Thyroid gland (tissue), 4 donors: Measurements from ENCODE around the gene EPM2A.

Source experiments
- POLR2A ChIP-seq, 2 donors: fragments of 450-650 bp; IDR thresholded peaks; one replicate each; pipeline ENCODE4 v1.6.1; 2017; ENCODE audit warnings: antibody characterized with exemption in 2 of 2, mild to moderate bottlenecking in 2 of 2, moderate library complexity in 1 of 2
- TF ChIP-seq, protein P1 (sequence below), 6 experiments: fragments of 200-600 bp in 3 of 6; fragments of 450-650 bp in 3 of 6; sonication (generic) in 3 of 6; IDR thresholded peaks; one replicate each; pipeline ENCODE4 v1.5.1; 2016 to 2019; ENCODE audit warnings: antibody characterized with exemption in 6 of 6, mild to moderate bottlenecking in 2 of 6, inconsistent platforms in 1 of 6, moderate library complexity in 1 of 6

DNA sequence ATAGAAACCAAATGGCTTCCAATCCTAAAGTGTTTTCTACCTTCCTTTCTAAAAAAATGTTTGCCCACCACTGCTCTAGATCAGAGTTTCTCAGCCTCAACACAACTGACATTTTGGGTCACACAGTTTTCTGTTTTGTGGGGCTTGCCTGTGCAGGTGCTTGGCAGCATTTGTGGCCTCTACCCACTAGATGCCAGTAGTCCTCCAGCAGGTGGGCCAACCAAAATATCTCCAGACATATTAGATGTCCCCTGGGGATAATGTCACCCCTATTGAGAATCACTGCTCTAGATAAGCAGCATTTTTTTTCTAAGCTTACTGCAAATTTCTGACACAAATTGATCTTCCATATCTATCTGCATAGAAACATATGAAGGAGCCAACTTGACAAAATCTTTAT, 26.3 kb upstream of the EPM2A start:
- TF ChIP-seq, protein P1, sequence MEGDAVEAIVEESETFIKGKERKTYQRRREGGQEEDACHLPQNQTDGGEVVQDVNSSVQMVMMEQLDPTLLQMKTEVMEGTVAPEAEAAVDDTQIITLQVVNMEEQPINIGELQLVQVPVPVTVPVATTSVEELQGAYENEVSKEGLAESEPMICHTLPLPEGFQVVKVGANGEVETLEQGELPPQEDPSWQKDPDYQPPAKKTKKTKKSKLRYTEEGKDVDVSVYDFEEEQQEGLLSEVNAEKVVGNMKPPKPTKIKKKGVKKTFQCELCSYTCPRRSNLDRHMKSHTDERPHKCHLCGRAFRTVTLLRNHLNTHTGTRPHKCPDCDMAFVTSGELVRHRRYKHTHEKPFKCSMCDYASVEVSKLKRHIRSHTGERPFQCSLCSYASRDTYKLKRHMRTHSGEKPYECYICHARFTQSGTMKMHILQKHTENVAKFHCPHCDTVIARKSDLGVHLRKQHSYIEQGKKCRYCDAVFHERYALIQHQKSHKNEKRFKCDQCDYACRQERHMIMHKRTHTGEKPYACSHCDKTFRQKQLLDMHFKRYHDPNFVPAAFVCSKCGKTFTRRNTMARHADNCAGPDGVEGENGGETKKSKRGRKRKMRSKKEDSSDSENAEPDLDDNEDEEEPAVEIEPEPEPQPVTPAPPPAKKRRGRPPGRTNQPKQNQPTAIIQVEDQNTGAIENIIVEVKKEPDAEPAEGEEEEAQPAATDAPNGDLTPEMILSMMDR (IDR thresholded peaks at IDR 0.05), result peak in 1 of 6 experiments; percentile 8
- no peak for TF ChIP-seq POLR2A (IDR thresholded peaks at IDR 0.05)
